ENCODE results near the gene CDKAL1. TPM values are rescaled to one million over a fixed set of nuclear protein-coding genes. Genes with fewer than 3 reads are reported as not detected.

CDKAL1 gene
- total RNA-seq, 1 experiment from 2014 or later, result 16.1 TPM

- Histone ChIP-seq H3K4me1 (replicated peaks; ENCODE audit: insufficient read depth) (no peaks in the 10 kb centered on the region), H3K36me3 (ENCODE audit: low read depth) (no peaks in the 10 kb centered on the region), H3F3A (ENCODE audit: insufficient read depth, low read depth) (no peaks in the 10 kb centered on the region; the same call in 1 of the 2 replicates), H3K4me3 (no peak overlapping the region), H2AFZ (no peak overlapping the region), H3K27ac (no peak overlapping the region), H3K9me2 (ENCODE audit: insufficient read depth) (no peaks in the 10 kb centered on the region), H3K27me3 (ENCODE audit: insufficient read depth, low read depth) (no peaks in the 10 kb centered on the region), H3K4me2 (no peak overlapping the region), H3K79me2 (ENCODE audit: low read depth) (no peaks in the 10 kb centered on the region), H4K20me1 (ENCODE audit: insufficient read depth) (no peaks in the 10 kb centered on the region), H3K9me3 (ENCODE audit: insufficient read depth, low read depth) (no peaks in the 10 kb centered on the region)
- TF ChIP-seq EZH2 (IDR thresholded peaks at IDR 0.05; ENCODE audit: low read depth), result no peak
- TF ChIP-seq CTCF (conservative IDR thresholded peaks at IDR 0.05), result no peak
- CTCF ChIA-PET, result interaction anchor here (0.6 kb wide), 2 partner anchors 584 to 1029 kb away, joined by 3 to 18 read pairs; no protein-coding TSS in a partner anchor
- intact Hi-C loops (cut with micrococcal nuclease; ENCODE audit: unreplicated experiment), result loop anchor here (5.0 kb wide), 1 partner anchor 317 kb away; no protein-coding TSS in a partner anchor
- DNase-seq, result no peak
- no TSS peak for BruUV-seq (replicated peaks)
- POLR2A ChIA-PET (ENCODE audit: unreplicated experiment), result no interaction called here
Observed at GRCh38 chr6:20559924-20560551, 25.8 kb downstream of the CDKAL1 start.

- BruUV-seq (replicated peaks), result no TSS peak
- no peaks in the 10 kb centered on the region for H3K9me2 ChIP-seq (ENCODE audit: insufficient read depth)
- no peak for DNase-seq
- POLR2A ChIA-PET (ENCODE audit: unreplicated experiment), result interaction anchor here (0.7 kb wide), 1 partner anchor 276 kb away, joined by 6 read pairs; no protein-coding TSS in a partner anchor
- H2AFZ ChIP-seq, result no peak overlapping the region
- intact Hi-C loops (cut with micrococcal nuclease; ENCODE audit: unreplicated experiment), result loop anchor here (2.0 to 5.0 kb wide), 2 partner anchors 314 to 1577 kb away; no protein-coding TSS in a partner anchor
- H3K36me3 ChIP-seq (ENCODE audit: low read depth), result peaks cover 5% of the 10 kb centered on the region; the same call in 1 of the 2 replicates
- CTCF ChIA-PET, result interaction anchor here (1.0 kb wide), 1 partner anchor 1033 kb away, joined by 3 read pairs; no protein-coding TSS in a partner anchor
- no peaks in the 10 kb centered on the region; the same call in 1 of the 2 replicates for H3F3A ChIP-seq (ENCODE audit: insufficient read depth, low read depth)
- H3K27ac ChIP-seq, result no peak overlapping the region
- H3K4me2 ChIP-seq, result no peak overlapping the region
- no peaks in the 10 kb centered on the region for H4K20me1 ChIP-seq (ENCODE audit: insufficient read depth)
- H3K9me3 ChIP-seq (ENCODE audit: insufficient read depth, low read depth), result no peaks in the 10 kb centered on the region
- no peaks in the 10 kb centered on the region for H3K4me1 ChIP-seq (replicated peaks; ENCODE audit: insufficient read depth)
- H3K79me2 ChIP-seq (ENCODE audit: low read depth), result no peaks in the 10 kb centered on the region
- H3K4me3 ChIP-seq, result no peak overlapping the region
- TF ChIP-seq CTCF (conservative IDR thresholded peaks at IDR 0.05) (no peak), EZH2 (IDR thresholded peaks at IDR 0.05; ENCODE audit: low read depth) (no peak)
- H3K27me3 ChIP-seq (ENCODE audit: insufficient read depth, low read depth), result no peaks in the 10 kb centered on the region
Observed at GRCh38 chr6:20563377-20563776, 29.1 kb downstream of the CDKAL1 start.

- BruUV-seq (replicated peaks), result no TSS peak
- Histone ChIP-seq H3K9me2 (ENCODE audit: insufficient read depth) (no peaks in the 10 kb centered on the region), H3K27ac (no peak overlapping the region), H3F3A (ENCODE audit: insufficient read depth, low read depth) (no peaks in the 10 kb centered on the region; the same call in 1 of the 2 replicates), H2AFZ (no peak overlapping the region), H3K4me3 (no peak overlapping the region), H4K20me1 (ENCODE audit: insufficient read depth) (no peaks in the 10 kb centered on the region), H3K9me3 (ENCODE audit: insufficient read depth, low read depth) (no peaks in the 10 kb centered on the region), H3K27me3 (ENCODE audit: insufficient read depth, low read depth) (no peaks in the 10 kb centered on the region), H3K36me3 (ENCODE audit: low read depth) (peaks cover 5% of the 10 kb centered on the region; the same call in 1 of the 2 replicates), H3K79me2 (ENCODE audit: low read depth) (no peaks in the 10 kb centered on the region), H3K4me2 (no peak overlapping the region), H3K4me1 (replicated peaks; ENCODE audit: insufficient read depth) (no peaks in the 10 kb centered on the region)
- CTCF ChIA-PET, result interaction anchor here (0.6 to 1.2 kb wide), 5 partner anchors 458 to 1144 kb away, joined by 3 to 7 read pairs (median 3); no protein-coding TSS in a partner anchor
- DNase-seq, result no peak
- intact Hi-C loops (cut with micrococcal nuclease; ENCODE audit: unreplicated experiment), result loop anchor here (1.0 to 5.0 kb wide), 2 partner anchors 313 to 1025 kb away; no protein-coding TSS in a partner anchor
- peak; percentile 79 for TF ChIP-seq CTCF (conservative IDR thresholded peaks at IDR 0.05)
- no peak for TF ChIP-seq EZH2 (IDR thresholded peaks at IDR 0.05; ENCODE audit: low read depth)
- POLR2A ChIA-PET (ENCODE audit: unreplicated experiment), result interaction anchor here (0.5 to 0.7 kb wide), 2 partner anchors 1023 to 1075 kb away, joined by 7 to 10 read pairs; no protein-coding TSS in a partner anchor
Observed at GRCh38 chr6:20564269-20564668, 30.0 kb downstream of the CDKAL1 start.
